Lower leg skin (tissue), 3 donors: ENCODE data around the gene FCGR3A.

Experiments used
- CTCF ChIP-seq, 3 donors: fragments of 450-650 bp; IDR thresholded peaks; one replicate each; pipeline ENCODE4 v1.5.1; 2016; ENCODE audit warnings: antibody characterized with exemption in 3 of 3, mild to moderate bottlenecking in 3 of 3, moderate library complexity in 2 of 3
- POLR2A ChIP-seq, 2 donors: fragments of 450-650 bp; IDR thresholded peaks; one replicate each; pipeline ENCODE4 v1.6.1; 2016 to 2017; ENCODE audit warnings: antibody characterized with exemption in 2 of 2, mild to moderate bottlenecking in 1 of 2, moderate library complexity in 1 of 2

- no peak for TF ChIP-seq CTCF (IDR thresholded peaks at IDR 0.05)
- no peak for TF ChIP-seq POLR2A (IDR thresholded peaks at IDR 0.05)
Observed at GRCh38 chr1:161505686-161506085, 43.9 kb downstream of the FCGR3A start.
